ENCODE results near the gene HSCB. TPM values are rescaled to one million over a fixed set of nuclear protein-coding genes. Genes with fewer than 3 reads are reported as not detected.
"Not testable (repeated sequence)": the region's sequence is repeated elsewhere in the genome, so short reads cannot be mapped to it uniquely, and the experiment has no call there.

HSCB gene
- total RNA-seq, 3 donors from 2014 or later (not counting 1 experiment from before 2014, with no cell fraction given): 11.4 to 13.6 (median 12.3) TPM

DNA sequence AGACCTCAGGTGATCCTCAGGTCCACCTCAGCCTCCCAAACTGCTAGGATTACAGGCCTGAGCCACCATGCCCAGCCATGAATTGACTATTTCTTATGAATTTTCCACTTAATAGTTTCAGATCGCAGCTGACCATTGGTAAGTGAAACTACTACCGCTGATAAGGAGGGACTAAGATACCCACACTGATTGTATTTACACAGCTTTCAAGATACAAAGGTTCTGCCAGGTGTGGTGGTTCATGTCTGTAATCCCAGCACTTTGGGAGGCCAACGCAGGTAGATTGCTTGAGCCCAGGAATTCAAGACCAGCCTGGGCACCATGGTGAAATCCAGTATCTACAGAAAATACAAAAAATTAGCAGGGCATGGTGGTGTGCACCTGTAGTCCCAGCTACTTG is 4.1 kb upstream of the HSCB start:
- peaks cover 9% of the 10 kb centered on the region for H3K4me1 ChIP-seq (ENCODE audit: control insufficient read depth, insufficient read depth, low read length)
- Mint-ChIP-seq H3K9me3 (no peaks in the 10 kb centered on the region), H3K27ac (no peak overlapping the region), H3K4me3 (no peak overlapping the region), H3K36me3 (no peaks in the 10 kb centered on the region), H3K4me1 (peaks cover 16% of the 10 kb centered on the region in 2 donors), H3K27me3 (ENCODE audit: low read depth in 2 of 2) (no peaks in the 10 kb centered on the region)
- no peak overlapping the region for H3K4me3 ChIP-seq (ENCODE audit: low read length)
- TF ChIP-seq, protein P1, sequence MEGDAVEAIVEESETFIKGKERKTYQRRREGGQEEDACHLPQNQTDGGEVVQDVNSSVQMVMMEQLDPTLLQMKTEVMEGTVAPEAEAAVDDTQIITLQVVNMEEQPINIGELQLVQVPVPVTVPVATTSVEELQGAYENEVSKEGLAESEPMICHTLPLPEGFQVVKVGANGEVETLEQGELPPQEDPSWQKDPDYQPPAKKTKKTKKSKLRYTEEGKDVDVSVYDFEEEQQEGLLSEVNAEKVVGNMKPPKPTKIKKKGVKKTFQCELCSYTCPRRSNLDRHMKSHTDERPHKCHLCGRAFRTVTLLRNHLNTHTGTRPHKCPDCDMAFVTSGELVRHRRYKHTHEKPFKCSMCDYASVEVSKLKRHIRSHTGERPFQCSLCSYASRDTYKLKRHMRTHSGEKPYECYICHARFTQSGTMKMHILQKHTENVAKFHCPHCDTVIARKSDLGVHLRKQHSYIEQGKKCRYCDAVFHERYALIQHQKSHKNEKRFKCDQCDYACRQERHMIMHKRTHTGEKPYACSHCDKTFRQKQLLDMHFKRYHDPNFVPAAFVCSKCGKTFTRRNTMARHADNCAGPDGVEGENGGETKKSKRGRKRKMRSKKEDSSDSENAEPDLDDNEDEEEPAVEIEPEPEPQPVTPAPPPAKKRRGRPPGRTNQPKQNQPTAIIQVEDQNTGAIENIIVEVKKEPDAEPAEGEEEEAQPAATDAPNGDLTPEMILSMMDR (IDR thresholded peaks at IDR 0.05): no peak
- H3K36me3 ChIP-seq (ENCODE audit: control insufficient read depth, insufficient read depth, low read length): peaks cover 2% of the 10 kb centered on the region
- H3K27ac ChIP-seq (ENCODE audit: low read length): no peak overlapping the region
- H3K9me3 ChIP-seq (ENCODE audit: control insufficient read depth, insufficient read depth, low read length): no peaks in the 10 kb centered on the region
- H3K27me3 ChIP-seq (ENCODE audit: control insufficient read depth, insufficient read depth, low read length): no peaks in the 10 kb centered on the region
- intact Hi-C loops (cut with micrococcal nuclease): no loop called here
- DNase-seq (no peak), ATAC-seq (no peak)
- WGBS (ENCODE audit: insufficient coverage): 100% methylated on average over 3 of the region's 3 CpGs

DNA sequence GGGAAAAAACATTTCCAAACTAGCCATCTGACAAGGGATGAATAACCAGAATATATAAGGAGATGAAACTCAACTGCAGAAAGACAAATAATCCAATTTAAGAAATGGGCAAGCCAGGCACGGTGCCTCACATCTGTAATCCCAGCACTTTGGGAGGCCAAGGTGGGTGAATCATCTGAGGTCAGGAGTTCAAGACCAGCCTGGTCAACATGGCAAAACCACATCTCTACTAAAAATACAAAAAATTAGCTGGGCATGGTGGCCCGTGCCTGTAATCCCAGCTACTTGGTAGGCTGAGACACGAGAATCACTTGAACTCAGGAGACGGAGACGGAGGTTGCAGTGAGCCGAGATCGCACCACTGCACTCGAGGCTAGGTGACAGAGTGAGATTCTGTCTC is 3.0 kb upstream of the HSCB start:
- DNase-seq; H3K27ac ChIP-seq (ENCODE audit: low read length); H3K9me3 ChIP-seq (ENCODE audit: control insufficient read depth, insufficient read depth, low read length); H3K27me3 Mint-ChIP-seq (ENCODE audit: low read depth in 2 of 2); H3K36me3 ChIP-seq (ENCODE audit: control insufficient read depth, insufficient read depth, low read length); H3K4me3 ChIP-seq (ENCODE audit: low read length); ATAC-seq; H3K4me3 Mint-ChIP-seq; intact Hi-C loops (cut with micrococcal nuclease); H3K27me3 ChIP-seq (ENCODE audit: control insufficient read depth, insufficient read depth, low read length); H3K9me3 Mint-ChIP-seq; H3K36me3 Mint-ChIP-seq; H3K27ac Mint-ChIP-seq: not testable (repeated sequence)
- H3K4me1 ChIP-seq (ENCODE audit: control insufficient read depth, insufficient read depth, low read length): peaks cover 17% of the 10 kb centered on the region
- WGBS (ENCODE audit: insufficient coverage): 97% methylated on average over 8 of the region's 8 CpGs
- H3K4me1 Mint-ChIP-seq: peaks cover 28% of the 10 kb centered on the region in 2 donors

DNA sequence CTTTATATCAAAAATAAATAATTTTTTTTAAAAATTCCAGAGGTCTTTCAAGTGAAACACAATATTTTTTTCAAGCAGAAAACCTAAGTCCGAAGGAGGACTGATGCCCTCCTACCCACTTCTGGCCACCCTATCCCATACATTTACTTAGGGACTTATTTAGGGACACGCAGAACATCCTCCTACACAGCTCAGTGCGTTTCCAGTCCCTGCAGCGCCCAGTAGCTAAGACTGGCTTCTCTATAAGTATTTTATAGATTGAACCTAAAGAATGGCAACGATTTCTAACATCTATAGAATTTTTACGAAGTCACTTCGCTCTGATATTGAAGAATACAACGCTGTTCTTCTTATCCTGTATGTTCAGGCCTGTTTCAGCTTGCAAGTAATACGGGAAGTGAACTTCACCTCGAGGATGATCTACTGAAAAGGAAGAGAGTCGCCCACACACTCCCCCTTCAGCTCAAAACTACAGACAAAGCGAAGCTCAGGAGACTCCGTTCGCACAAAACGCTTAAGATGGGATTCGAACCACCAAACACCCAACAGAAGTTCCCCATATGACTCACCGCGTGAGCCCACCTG is 547 bp upstream of the HSCB start:
- no peak for DNase-seq
- peaks cover 22% of the 10 kb centered on the region for H3K4me1 ChIP-seq (ENCODE audit: control insufficient read depth, insufficient read depth, low read length)
- H3K4me3 ChIP-seq (ENCODE audit: low read length): peak overlapping the region; percentile 74
- H3K4me1 Mint-ChIP-seq: peaks cover 32 to 33% of the 10 kb centered on the region in 2 donors
- H3K4me3 Mint-ChIP-seq: peak overlapping the region; percentile 89
- no peaks in the 10 kb centered on the region for H3K9me3 Mint-ChIP-seq
- WGBS (ENCODE audit: insufficient coverage): 13% methylated on average over 16 of the region's 18 CpGs
- H3K27me3 Mint-ChIP-seq (ENCODE audit: low read depth in 2 of 2): no peaks in the 10 kb centered on the region
- no peaks in the 10 kb centered on the region for H3K27me3 ChIP-seq (ENCODE audit: control insufficient read depth, insufficient read depth, low read length)
- H3K36me3 Mint-ChIP-seq: no peaks in the 10 kb centered on the region
- peak overlapping the region; percentile 36 for H3K27ac ChIP-seq (ENCODE audit: low read length)
- no peaks in the 10 kb centered on the region for H3K9me3 ChIP-seq (ENCODE audit: control insufficient read depth, insufficient read depth, low read length)
- no peak for ATAC-seq
- TF ChIP-seq, protein P1 (IDR thresholded peaks at IDR 0.05): no peak
- intact Hi-C loops (cut with micrococcal nuclease): loop anchor here (5.0 kb wide), 1 partner anchor 71 kb away; no protein-coding TSS in a partner anchor
- peak overlapping the region; percentile 92 to 97 for H3K27ac Mint-ChIP-seq
- peaks cover 19% of the 10 kb centered on the region for H3K36me3 ChIP-seq (ENCODE audit: control insufficient read depth, insufficient read depth, low read length)

DNA sequence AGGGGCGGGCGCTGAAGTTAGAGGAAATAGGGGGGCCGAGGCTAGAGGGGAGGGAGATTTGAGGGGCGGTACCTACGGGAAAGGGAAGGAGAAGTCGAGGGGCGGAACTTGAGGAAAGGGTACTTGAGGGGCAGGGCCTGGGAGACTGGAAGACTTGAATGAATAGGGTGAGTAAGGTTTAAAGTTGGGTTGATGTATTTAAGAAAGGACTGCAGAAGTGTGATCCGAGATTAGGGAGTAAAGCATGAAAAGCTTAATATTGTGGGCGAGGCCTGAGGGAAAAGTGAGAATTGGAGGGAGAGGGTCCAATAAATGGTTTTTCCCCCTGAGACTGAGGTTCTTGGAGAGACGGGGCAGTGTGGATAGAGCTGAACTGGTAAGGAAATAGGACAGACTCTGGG is 723 bp downstream of the HSCB start:
- no peaks in the 10 kb centered on the region for H3K36me3 Mint-ChIP-seq
- peak overlapping the region; percentile 92 to 97 for H3K27ac Mint-ChIP-seq
- H3K9me3 Mint-ChIP-seq: no peaks in the 10 kb centered on the region
- H3K27ac ChIP-seq (ENCODE audit: low read length): peak overlapping the region; percentile 91
- H3K36me3 ChIP-seq (ENCODE audit: control insufficient read depth, insufficient read depth, low read length): peaks cover 29% of the 10 kb centered on the region
- DNase-seq (no peak), ATAC-seq (no peak)
- 5% methylated on average over 10 of the region's 10 CpGs for WGBS (ENCODE audit: insufficient coverage)
- no peaks in the 10 kb centered on the region for H3K9me3 ChIP-seq (ENCODE audit: control insufficient read depth, insufficient read depth, low read length)
- peaks cover 32 to 33% of the 10 kb centered on the region in 2 donors for H3K4me1 Mint-ChIP-seq
- intact Hi-C loops (cut with micrococcal nuclease): loop anchor here (1.0 to 5.0 kb wide), 3 partner anchors 30 to 86 kb away; partner anchors contain the start of gene CCDC117
- H3K4me3 Mint-ChIP-seq: peak overlapping the region; percentile 89
- H3K4me3 ChIP-seq (ENCODE audit: low read length): peak overlapping the region; percentile 74
- H3K27me3 Mint-ChIP-seq (ENCODE audit: low read depth in 2 of 2): no peaks in the 10 kb centered on the region
- H3K4me1 ChIP-seq (ENCODE audit: control insufficient read depth, insufficient read depth, low read length): peaks cover 22% of the 10 kb centered on the region
- TF ChIP-seq, protein P1 (IDR thresholded peaks at IDR 0.05): no peak
- H3K27me3 ChIP-seq (ENCODE audit: control insufficient read depth, insufficient read depth, low read length): no peaks in the 10 kb centered on the region

All from natural killer cell (primary cell).